HepG2 (cell line): ENCODE measurements around the gene FGF21. TPM values are rescaled to one million over a fixed set of nuclear protein-coding genes. Genes with fewer than 3 reads are reported as not detected.
A peak's percentile ranks its signal among the peaks of the same experiment; 100 is the strongest.

Source experiments
- CBFB ChIP-seq: sonication (generic); formaldehyde crosslinking; IDR thresholded peaks from 2 replicates; pipeline ENCODE4 v1.4.0; 2020; ENCODE audit warnings: missing genetic modification reagents
- GZF1 ChIP-seq: sonication (generic); formaldehyde crosslinking; IDR thresholded peaks from 2 replicates; pipeline ENCODE4 v1.5.1; 2020; ENCODE audit warnings: mild to moderate bottlenecking, missing genetic modification reagents
- KDM4B ChIP-seq: sonication (generic); formaldehyde crosslinking; IDR thresholded peaks from 2 replicates; pipeline ENCODE4 v1.4.0; 2020; ENCODE audit warnings: missing genetic modification reagents
- RXRA ChIP-seq: sonication (generic); formaldehyde crosslinking; IDR thresholded peaks from 2 replicates; pipeline ENCODE4 v1.5.1; 2020; ENCODE audit warnings: missing genetic modification reagents
- SALL1 ChIP-seq: sonication (generic); formaldehyde crosslinking; IDR thresholded peaks from 2 replicates; pipeline ENCODE4 v1.8.0; 2022; ENCODE audit warnings: mild to moderate bottlenecking, missing genetic modification reagents
- SMYD3 ChIP-seq: sonication (generic); formaldehyde crosslinking; IDR thresholded peaks from 2 replicates; pipeline ENCODE4 v1.8.1; 2023; ENCODE audit warnings: mild to moderate bottlenecking, missing genetic modification reagents
- ZNF30 ChIP-seq: sonication (generic); formaldehyde crosslinking; IDR thresholded peaks from 2 replicates; pipeline ENCODE4 v1.5.0; 2020; ENCODE audit warnings: mild to moderate bottlenecking, missing genetic modification reagents
- ZNF879 ChIP-seq: sonication (generic); formaldehyde crosslinking; IDR thresholded peaks from 2 replicates; pipeline ENCODE4 v1.8.1; 2023; ENCODE audit warnings: missing genetic modification reagents
- polyA plus RNA-seq, 8 experiments: library from polyadenylated mRNA; depleted of rRNA in 3 of 8; stranded (reverse) in 7 of 8; unstranded in 1 of 8; fragments of >200 nt; fragmentation: Illumina TruSeq in 4 of 8; extraction: Trizol in 4 of 8; gene quantifications; 2 replicates each; pipeline versions ENCODE4 v1.2.1 to v1.2.3, GENCODE V29; 2011 to 2016; ENCODE audit warnings: low read depth in 4 of 8, missing spikeins in 1 of 8, mixed read lengths in 1 of 8; ENCODE audit not compliant: insufficient read depth in 1 of 8
- total RNA-seq, 5 experiments: library from RNA; depleted of rRNA; stranded (reverse); fragments of >200 nt; fragmentation: Illumina TruSeq; extraction: Trizol; gene quantifications; 2 replicates each; pipeline ENCODE4 v1.2.3, GENCODE V29; 2016; ENCODE audit warnings: low read depth in 1 of 5
- TF ChIP-seq, protein P1 (sequence below): sonication (generic); formaldehyde crosslinking; IDR thresholded peaks from 2 replicates; pipeline ENCODE4 v1.5.0; 2020; ENCODE audit warnings: mild to moderate bottlenecking, missing genetic modification reagents
- TF ChIP-seq, protein P2 (sequence below): sonication (generic); formaldehyde crosslinking; IDR thresholded peaks from 2 replicates; pipeline ENCODE4 v1.4.0; 2020; ENCODE audit warnings: missing genetic modification reagents, mild to moderate bottlenecking, borderline replicate concordance
- TF ChIP-seq, protein P3 (sequence below): sonication (generic); formaldehyde crosslinking; conservative IDR thresholded peaks from 2 replicates; pipeline ENCODE4 v1.4.0; 2020; ENCODE audit warnings: missing genetic modification reagents
- TF ChIP-seq, protein P4 (sequence below): sonication (generic); formaldehyde crosslinking; IDR thresholded peaks from 2 replicates; pipeline ENCODE4 v1.8.0; 2022; ENCODE audit warnings: missing genetic modification reagents, low read depth, mild to moderate bottlenecking, borderline replicate concordance
- TF ChIP-seq, protein P5 (sequence below): sonication (generic); formaldehyde crosslinking; IDR thresholded peaks from 2 replicates; pipeline ENCODE4 v1.4.0; 2020; ENCODE audit warnings: missing genetic modification reagents, borderline replicate concordance
- TF ChIP-seq, protein P6 (sequence below): sonication (generic); formaldehyde crosslinking; IDR thresholded peaks from 2 replicates; pipeline ENCODE4 v1.5.1; 2020; ENCODE audit warnings: mild to moderate bottlenecking, missing genetic modification reagents

FGF21 gene
- total and polyA plus RNA-seq, 2 of the 13 experiments (the other 11 are each of a cell fraction or from before 2014, with no cell fraction given): 0.17 TPM; not detected in 1

DNA sequence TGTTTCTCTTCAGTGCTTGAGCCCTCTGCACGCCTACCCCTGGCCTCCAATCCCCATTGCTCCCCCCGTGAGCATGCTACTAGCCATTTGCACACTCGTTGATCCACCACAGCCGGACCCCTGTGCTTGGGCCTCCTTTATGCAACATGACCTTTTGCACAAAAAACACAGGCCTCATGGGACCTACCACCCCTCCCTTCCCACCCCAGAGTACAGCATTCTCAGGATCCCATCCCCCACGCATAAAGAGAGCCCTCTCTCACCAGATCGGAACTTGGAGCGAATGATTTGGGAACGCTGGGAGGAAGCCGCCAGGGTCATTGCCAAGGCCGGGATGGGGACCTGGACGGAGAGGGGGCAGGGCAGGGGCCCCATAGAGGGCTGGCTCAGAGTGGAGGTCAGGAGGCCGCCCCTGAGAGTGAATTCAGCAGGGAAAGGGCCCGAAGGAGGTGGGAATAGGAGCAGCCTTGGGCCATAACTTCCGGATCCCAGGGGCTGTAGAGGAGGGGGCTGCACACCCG, 36.6 kb upstream of the FGF21 start (continued):
- TF ChIP-seq RXRA (CRISPR knock-in tag) (peak; percentile 97), ZNF879 (no peak), CBFB (CRISPR knock-in tag) (peak; percentile 75; the same call in 1 of the 2 replicates), SMYD3 (CRISPR knock-in tag) (no peak), KDM4B (CRISPR knock-in tag) (no peak), ZNF30 (CRISPR knock-in tag) (no peak), SALL1 (peak; percentile 72; the same call in 1 of the 2 replicates), GZF1 (CRISPR knock-in tag) (no peak)
- TF ChIP-seq, protein P1, sequence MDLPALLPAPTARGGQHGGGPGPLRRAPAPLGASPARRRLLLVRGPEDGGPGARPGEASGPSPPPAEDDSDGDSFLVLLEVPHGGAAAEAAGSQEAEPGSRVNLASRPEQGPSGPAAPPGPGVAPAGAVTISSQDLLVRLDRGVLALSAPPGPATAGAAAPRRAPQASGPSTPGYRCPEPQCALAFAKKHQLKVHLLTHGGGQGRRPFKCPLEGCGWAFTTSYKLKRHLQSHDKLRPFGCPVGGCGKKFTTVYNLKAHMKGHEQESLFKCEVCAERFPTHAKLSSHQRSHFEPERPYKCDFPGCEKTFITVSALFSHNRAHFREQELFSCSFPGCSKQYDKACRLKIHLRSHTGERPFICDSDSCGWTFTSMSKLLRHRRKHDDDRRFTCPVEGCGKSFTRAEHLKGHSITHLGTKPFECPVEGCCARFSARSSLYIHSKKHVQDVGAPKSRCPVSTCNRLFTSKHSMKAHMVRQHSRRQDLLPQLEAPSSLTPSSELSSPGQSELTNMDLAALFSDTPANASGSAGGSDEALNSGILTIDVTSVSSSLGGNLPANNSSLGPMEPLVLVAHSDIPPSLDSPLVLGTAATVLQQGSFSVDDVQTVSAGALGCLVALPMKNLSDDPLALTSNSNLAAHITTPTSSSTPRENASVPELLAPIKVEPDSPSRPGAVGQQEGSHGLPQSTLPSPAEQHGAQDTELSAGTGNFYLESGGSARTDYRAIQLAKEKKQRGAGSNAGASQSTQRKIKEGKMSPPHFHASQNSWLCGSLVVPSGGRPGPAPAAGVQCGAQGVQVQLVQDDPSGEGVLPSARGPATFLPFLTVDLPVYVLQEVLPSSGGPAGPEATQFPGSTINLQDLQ: no peak
- TF ChIP-seq, protein P2, sequence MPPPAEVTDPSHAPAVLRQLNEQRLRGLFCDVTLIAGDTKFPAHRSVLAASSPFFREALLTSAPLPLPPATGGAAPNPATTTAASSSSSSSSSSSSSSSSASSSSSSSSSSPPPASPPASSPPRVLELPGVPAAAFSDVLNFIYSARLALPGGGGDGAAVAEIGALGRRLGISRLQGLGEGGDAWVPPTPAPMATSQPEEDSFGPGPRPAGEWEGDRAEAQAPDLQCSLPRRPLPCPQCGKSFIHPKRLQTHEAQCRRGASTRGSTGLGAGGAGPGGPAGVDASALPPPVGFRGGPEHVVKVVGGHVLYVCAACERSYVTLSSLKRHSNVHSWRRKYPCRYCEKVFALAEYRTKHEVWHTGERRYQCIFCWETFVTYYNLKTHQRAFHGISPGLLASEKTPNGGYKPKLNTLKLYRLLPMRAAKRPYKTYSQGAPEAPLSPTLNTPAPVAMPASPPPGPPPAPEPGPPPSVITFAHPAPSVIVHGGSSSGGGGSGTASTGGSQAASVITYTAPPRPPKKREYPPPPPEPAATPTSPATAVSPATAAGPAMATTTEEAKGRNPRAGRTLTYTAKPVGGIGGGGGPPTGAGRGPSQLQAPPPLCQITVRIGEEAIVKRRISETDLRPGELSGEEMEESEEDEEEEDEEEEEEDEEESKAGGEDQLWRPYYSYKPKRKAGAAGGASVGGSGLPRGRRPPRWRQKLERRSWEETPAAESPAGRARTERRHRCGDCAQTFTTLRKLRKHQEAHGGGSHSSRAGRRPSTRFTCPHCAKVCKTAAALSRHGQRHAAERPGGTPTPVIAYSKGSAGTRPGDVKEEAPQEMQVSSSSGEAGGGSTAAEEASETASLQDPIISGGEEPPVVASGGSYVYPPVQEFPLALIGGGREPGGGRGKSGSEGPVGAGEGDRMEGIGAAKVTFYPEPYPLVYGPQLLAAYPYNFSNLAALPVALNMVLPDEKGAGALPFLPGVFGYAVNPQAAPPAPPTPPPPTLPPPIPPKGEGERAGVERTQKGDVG (CRISPR knock-in tag): no peak
- TF ChIP-seq, protein P3, sequence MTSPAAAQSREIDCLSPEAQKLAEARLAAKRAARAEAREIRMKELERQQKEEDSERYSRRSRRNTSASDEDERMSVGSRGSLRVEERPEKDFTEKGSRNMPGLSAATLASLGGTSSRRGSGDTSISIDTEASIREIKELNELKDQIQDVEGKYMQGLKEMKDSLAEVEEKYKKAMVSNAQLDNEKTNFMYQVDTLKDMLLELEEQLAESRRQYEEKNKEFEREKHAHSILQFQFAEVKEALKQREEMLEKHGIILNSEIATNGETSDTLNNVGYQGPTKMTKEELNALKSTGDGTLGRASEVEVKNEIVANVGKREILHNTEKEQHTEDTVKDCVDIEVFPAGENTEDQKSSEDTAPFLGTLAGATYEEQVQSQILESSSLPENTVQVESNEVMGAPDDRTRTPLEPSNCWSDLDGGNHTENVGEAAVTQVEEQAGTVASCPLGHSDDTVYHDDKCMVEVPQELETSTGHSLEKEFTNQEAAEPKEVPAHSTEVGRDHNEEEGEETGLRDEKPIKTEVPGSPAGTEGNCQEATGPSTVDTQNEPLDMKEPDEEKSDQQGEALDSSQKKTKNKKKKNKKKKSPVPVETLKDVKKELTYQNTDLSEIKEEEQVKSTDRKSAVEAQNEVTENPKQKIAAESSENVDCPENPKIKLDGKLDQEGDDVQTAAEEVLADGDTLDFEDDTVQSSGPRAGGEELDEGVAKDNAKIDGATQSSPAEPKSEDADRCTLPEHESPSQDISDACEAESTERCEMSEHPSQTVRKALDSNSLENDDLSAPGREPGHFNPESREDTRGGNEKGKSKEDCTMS: no peak
- TF ChIP-seq, protein P4, sequence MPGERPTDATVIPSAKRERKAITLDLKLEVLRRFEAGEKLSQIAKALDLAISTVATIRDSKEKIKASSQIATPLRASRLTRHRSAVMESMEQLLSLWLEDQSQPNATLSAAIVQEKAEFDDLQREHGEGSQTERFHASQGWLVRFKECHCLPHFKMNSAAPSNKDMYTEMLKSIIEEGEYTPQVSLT (CRISPR knock-in tag): no peak
- TF ChIP-seq, protein P5, sequence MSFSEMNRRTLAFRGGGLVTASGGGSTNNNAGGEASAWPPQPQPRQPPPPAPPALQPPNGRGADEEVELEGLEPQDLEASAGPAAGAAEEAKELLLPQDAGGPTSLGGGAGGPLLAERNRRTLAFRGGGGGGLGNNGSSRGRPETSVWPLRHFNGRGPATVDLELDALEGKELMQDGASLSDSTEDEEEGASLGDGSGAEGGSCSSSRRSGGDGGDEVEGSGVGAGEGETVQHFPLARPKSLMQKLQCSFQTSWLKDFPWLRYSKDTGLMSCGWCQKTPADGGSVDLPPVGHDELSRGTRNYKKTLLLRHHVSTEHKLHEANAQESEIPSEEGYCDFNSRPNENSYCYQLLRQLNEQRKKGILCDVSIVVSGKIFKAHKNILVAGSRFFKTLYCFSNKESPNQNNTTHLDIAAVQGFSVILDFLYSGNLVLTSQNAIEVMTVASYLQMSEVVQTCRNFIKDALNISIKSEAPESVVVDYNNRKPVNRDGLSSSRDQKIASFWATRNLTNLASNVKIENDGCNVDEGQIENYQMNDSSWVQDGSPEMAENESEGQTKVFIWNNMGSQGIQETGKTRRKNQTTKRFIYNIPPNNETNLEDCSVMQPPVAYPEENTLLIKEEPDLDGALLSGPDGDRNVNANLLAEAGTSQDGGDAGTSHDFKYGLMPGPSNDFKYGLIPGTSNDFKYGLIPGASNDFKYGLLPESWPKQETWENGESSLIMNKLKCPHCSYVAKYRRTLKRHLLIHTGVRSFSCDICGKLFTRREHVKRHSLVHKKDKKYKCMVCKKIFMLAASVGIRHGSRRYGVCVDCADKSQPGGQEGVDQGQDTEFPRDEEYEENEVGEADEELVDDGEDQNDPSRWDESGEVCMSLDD (CRISPR knock-in tag): no peak
- TF ChIP-seq, protein P6, sequence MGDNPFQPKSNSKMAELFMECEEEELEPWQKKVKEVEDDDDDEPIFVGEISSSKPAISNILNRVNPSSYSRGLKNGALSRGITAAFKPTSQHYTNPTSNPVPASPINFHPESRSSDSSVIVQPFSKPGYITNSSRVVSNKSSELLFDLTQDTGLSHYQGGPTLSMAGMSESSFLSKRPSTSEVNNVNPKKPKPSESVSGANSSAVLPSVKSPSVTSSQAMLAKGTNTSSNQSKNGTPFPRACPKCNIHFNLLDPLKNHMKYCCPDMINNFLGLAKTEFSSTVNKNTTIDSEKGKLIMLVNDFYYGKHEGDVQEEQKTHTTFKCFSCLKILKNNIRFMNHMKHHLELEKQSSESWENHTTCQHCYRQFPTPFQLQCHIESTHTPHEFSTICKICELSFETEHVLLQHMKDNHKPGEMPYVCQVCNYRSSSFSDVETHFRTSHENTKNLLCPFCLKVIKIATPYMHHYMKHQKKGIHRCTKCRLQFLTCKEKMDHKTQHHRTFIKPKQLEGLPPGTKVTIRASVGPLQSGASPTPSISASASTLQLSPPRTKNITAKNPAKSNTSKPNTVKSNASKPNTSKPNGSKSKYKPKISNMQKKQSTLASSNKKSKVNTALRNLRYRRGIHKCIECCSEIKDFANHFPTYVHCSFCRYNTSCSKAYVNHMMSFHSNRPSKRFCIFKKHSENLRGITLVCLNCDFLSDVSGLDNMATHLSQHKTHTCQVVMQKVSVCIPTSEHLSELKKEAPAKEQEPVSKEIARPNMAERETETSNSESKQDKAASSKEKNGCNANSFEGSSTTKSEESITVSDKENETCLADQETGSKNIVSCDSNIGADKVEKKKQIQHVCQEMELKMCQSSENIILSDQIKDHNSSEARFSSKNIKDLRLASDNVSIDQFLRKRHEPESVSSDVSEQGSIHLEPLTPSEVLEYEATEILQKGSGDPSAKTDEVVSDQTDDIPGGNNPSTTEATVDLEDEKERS (CRISPR knock-in tag): no peak
